T-helper 1 cell treated with Interleukin-12 subunit alpha and Interleukin-12 subunit beta and Interleukin-4 antibody, amounts not matched to agents 30 μg/mL and 1 μg/mL, for 36 hours (primary cell): ENCODE measurements around the gene OLFML3.

Experiments
- H3K27ac Mint-ChIP-seq: one replicate; pipeline ENCODE4 v1.8.0; 2021; ENCODE audit warnings: mild to moderate bottlenecking, mixed read lengths
- H3K27me3 Mint-ChIP-seq: one replicate; pipeline ENCODE4 v1.8.0; 2021; ENCODE audit warnings: low read depth, mixed read lengths
- H3K36me3 Mint-ChIP-seq: one replicate; pipeline ENCODE4 v1.8.0; 2021; ENCODE audit warnings: low read depth, mixed read lengths
- H3K4me1 Mint-ChIP-seq: one replicate; pipeline ENCODE4 v1.8.0; 2021; ENCODE audit warnings: low read depth, mixed read lengths
- H3K4me3 Mint-ChIP-seq: one replicate; pipeline ENCODE4 v1.8.0; 2021; ENCODE audit warnings: mild to moderate bottlenecking, moderate library complexity, mixed read lengths
- H3K9me3 Mint-ChIP-seq: one replicate; pipeline ENCODE4 v1.8.0; 2021; ENCODE audit warnings: mixed read lengths

OLFML3 gene

GRCh38 chr1:113978863-113979702, at the start of gene OLFML3:
TSS of gene OLFML3 (plus strand) at chr1:113979474. CDS start at chr1:113979517, 43 bp downstream.
- H3K4me1 Mint-ChIP-seq = peaks cover 31% of the 10 kb centered on the region
- H3K4me3 Mint-ChIP-seq = no peak within 1 kb of the TSS
- no peaks in the 10 kb centered on the region for H3K9me3 Mint-ChIP-seq
- H3K36me3 Mint-ChIP-seq = peaks cover 7% of the 10 kb centered on the region
- no peaks in the 10 kb centered on the region for H3K27me3 Mint-ChIP-seq
- no peak within 1 kb of the TSS for H3K27ac Mint-ChIP-seq

- Mint-ChIP-seq H3K27me3 (no peaks in the 10 kb centered on the region), H3K4me1 (peaks cover 49% of the 10 kb centered on the region), H3K4me3 (peak overlapping the region; percentile 97), H3K36me3 (peaks cover 13% of the 10 kb centered on the region), H3K9me3 (no peaks in the 10 kb centered on the region), H3K27ac (peak overlapping the region; percentile 95)
Measured at GRCh38 chr1:113929750-113930498, 49.4 kb upstream of the OLFML3 start.

- no peaks in the 10 kb centered on the region for H3K9me3 Mint-ChIP-seq
Measured at GRCh38 chr1:113930499-113931161, 48.6 kb upstream of the OLFML3 start.

GRCh38 chr1:113931451-113931851, 47.8 kb upstream of the OLFML3 start:
- peaks cover 20% of the 10 kb centered on the region for H3K36me3 Mint-ChIP-seq
- H3K4me3 Mint-ChIP-seq = peak overlapping the region; percentile 97
- peak overlapping the region; percentile 95 for H3K27ac Mint-ChIP-seq

More at GRCh38 chr1:113930499-113931161, 48.6 kb upstream of the OLFML3 start:
- H3K27ac Mint-ChIP-seq = peak overlapping the region; percentile 95
- peak overlapping the region; percentile 97 for H3K4me3 Mint-ChIP-seq
- peaks cover 52% of the 10 kb centered on the region for H3K4me1 Mint-ChIP-seq
- peaks cover 17% of the 10 kb centered on the region for H3K36me3 Mint-ChIP-seq
- no peaks in the 10 kb centered on the region for H3K27me3 Mint-ChIP-seq

GRCh38 chr1:113934006-113934405, 45.3 kb upstream of the OLFML3 start:
- H3K27me3 Mint-ChIP-seq = no peaks in the 10 kb centered on the region
- H3K4me1 Mint-ChIP-seq = peaks cover 57% of the 10 kb centered on the region
- H3K4me3 Mint-ChIP-seq = no peak overlapping the region
- H3K27ac Mint-ChIP-seq = no peak overlapping the region
- H3K36me3 Mint-ChIP-seq = peaks cover 26% of the 10 kb centered on the region
- H3K9me3 Mint-ChIP-seq = no peaks in the 10 kb centered on the region

More at GRCh38 chr1:113931451-113931851, 47.8 kb upstream of the OLFML3 start:
- Mint-ChIP-seq H3K27me3 (no peaks in the 10 kb centered on the region), H3K9me3 (no peaks in the 10 kb centered on the region), H3K4me1 (peaks cover 56% of the 10 kb centered on the region)

- no peak overlapping the region for H3K27ac Mint-ChIP-seq
- H3K4me3 Mint-ChIP-seq = no peak overlapping the region
- H3K9me3 Mint-ChIP-seq = no peaks in the 10 kb centered on the region
- H3K27me3 Mint-ChIP-seq = no peaks in the 10 kb centered on the region
- peaks cover 63% of the 10 kb centered on the region for H3K4me1 Mint-ChIP-seq
- H3K36me3 Mint-ChIP-seq = peaks cover 28% of the 10 kb centered on the region
Measured at GRCh38 chr1:113934511-113935055, 44.7 kb upstream of the OLFML3 start.

- Mint-ChIP-seq H3K27me3 (no peaks in the 10 kb centered on the region), H3K36me3 (peaks cover 28% of the 10 kb centered on the region), H3K4me3 (no peak overlapping the region)
Measured at GRCh38 chr1:113935176-113935575, 44.1 kb upstream of the OLFML3 start.

GRCh38 chr1:113935970-113936369, 43.3 kb upstream of the OLFML3 start:
- peaks cover 36% of the 10 kb centered on the region for H3K36me3 Mint-ChIP-seq
- no peaks in the 10 kb centered on the region for H3K27me3 Mint-ChIP-seq
- no peak overlapping the region for H3K4me3 Mint-ChIP-seq
- no peak overlapping the region for H3K27ac Mint-ChIP-seq
- H3K4me1 Mint-ChIP-seq = peaks cover 69% of the 10 kb centered on the region
- H3K9me3 Mint-ChIP-seq = no peaks in the 10 kb centered on the region

More at GRCh38 chr1:113935176-113935575, 44.1 kb upstream of the OLFML3 start:
- H3K9me3 Mint-ChIP-seq = no peaks in the 10 kb centered on the region
- no peak overlapping the region for H3K27ac Mint-ChIP-seq
- peaks cover 68% of the 10 kb centered on the region for H3K4me1 Mint-ChIP-seq

GRCh38 chr1:113937146-113937545, 42.1 kb upstream of the OLFML3 start:
- Mint-ChIP-seq H3K36me3 (peaks cover 41% of the 10 kb centered on the region), H3K4me3 (peak overlapping the region; percentile 32), H3K4me1 (peaks cover 65% of the 10 kb centered on the region), H3K9me3 (no peaks in the 10 kb centered on the region), H3K27ac (peak overlapping the region; percentile 42), H3K27me3 (no peaks in the 10 kb centered on the region)

GRCh38 chr1:113938192-113938591, 41.1 kb upstream of the OLFML3 start:
- H3K4me3 Mint-ChIP-seq = no peak overlapping the region

GRCh38 chr1:113940365-113941244, 38.7 kb upstream of the OLFML3 start:
- peak overlapping the region; percentile 67 for H3K4me3 Mint-ChIP-seq
- peaks cover 46% of the 10 kb centered on the region for H3K36me3 Mint-ChIP-seq
- peak overlapping the region; percentile 90 for H3K27ac Mint-ChIP-seq
- H3K4me1 Mint-ChIP-seq = peaks cover 49% of the 10 kb centered on the region
- peaks cover 3% of the 10 kb centered on the region for H3K9me3 Mint-ChIP-seq
- H3K27me3 Mint-ChIP-seq = no peaks in the 10 kb centered on the region

More at GRCh38 chr1:113938192-113938591, 41.1 kb upstream of the OLFML3 start:
- Mint-ChIP-seq H3K4me1 (peaks cover 59% of the 10 kb centered on the region), H3K9me3 (peaks cover 1% of the 10 kb centered on the region), H3K27me3 (no peaks in the 10 kb centered on the region), H3K36me3 (peaks cover 39% of the 10 kb centered on the region), H3K27ac (peak overlapping the region; percentile 69)

GRCh38 chr1:113941245-113941559, 38.1 kb upstream of the OLFML3 start:
- peaks cover 3% of the 10 kb centered on the region for H3K9me3 Mint-ChIP-seq
- peaks cover 48% of the 10 kb centered on the region for H3K4me1 Mint-ChIP-seq
- H3K36me3 Mint-ChIP-seq = peaks cover 45% of the 10 kb centered on the region
- H3K27me3 Mint-ChIP-seq = no peaks in the 10 kb centered on the region
- H3K27ac Mint-ChIP-seq = peak overlapping the region; percentile 90
- H3K4me3 Mint-ChIP-seq = no peak overlapping the region

GRCh38 chr1:113942527-113942926, 36.7 kb upstream of the OLFML3 start:
- Mint-ChIP-seq H3K4me3 (no peak overlapping the region), H3K27me3 (no peaks in the 10 kb centered on the region), H3K4me1 (peaks cover 55% of the 10 kb centered on the region), H3K9me3 (peaks cover 3% of the 10 kb centered on the region), H3K36me3 (peaks cover 41% of the 10 kb centered on the region), H3K27ac (no peak overlapping the region)
